Measurements from ENCODE around the gene ZNF669.
A peak's percentile ranks its signal among the peaks of the same experiment; 100 is the strongest.

The ZNF669 gene

GRCh38 chr1:247110627-247111258 lies 6.6 kb upstream of the ZNF669 start:
- peaks cover 5% of the 10 kb centered on the region for H3K4me1 ChIP-seq (ENCODE audit: insufficient read depth, low read length)
- no peaks in the 10 kb centered on the region for H3K9me3 ChIP-seq (ENCODE audit: low read length)
- H3K36me3 ChIP-seq (ENCODE audit: insufficient read depth, low read length) = no peaks in the 10 kb centered on the region
- peak overlapping the region; percentile 71 for H3K9ac ChIP-seq (ENCODE audit: low read length)
- H3K27ac ChIP-seq (ENCODE audit: low read depth, low read length) = peak overlapping the region; percentile 72
- H3K4me3 ChIP-seq (ENCODE audit: low read depth in 1 of 2, low read length in 2 of 2) = peak overlapping the region; percentile 63 to 71
- no peaks in the 10 kb centered on the region for H3K27me3 ChIP-seq (ENCODE audit: control insufficient read depth in 1 of 2, insufficient read depth in 2 of 2, low read length in 2 of 2)

GRCh38 chr1:247107694-247108093 lies 3.5 kb upstream of the ZNF669 start:
- no peaks in the 10 kb centered on the region for H3K9me3 ChIP-seq (ENCODE audit: low read length)
- peaks cover 16% of the 10 kb centered on the region for H3K4me1 ChIP-seq (ENCODE audit: insufficient read depth, low read length)
- H3K9ac ChIP-seq (ENCODE audit: low read length) = no peak overlapping the region
- no peaks in the 10 kb centered on the region for H3K27me3 ChIP-seq (ENCODE audit: control insufficient read depth in 1 of 2, insufficient read depth in 2 of 2, low read length in 2 of 2)
- no peak overlapping the region for H3K4me3 ChIP-seq (ENCODE audit: low read depth in 1 of 2, low read length in 2 of 2)
- no peak overlapping the region for H3K27ac ChIP-seq (ENCODE audit: low read depth, low read length)
- H3K36me3 ChIP-seq (ENCODE audit: insufficient read depth, low read length) = no peaks in the 10 kb centered on the region

GRCh38 chr1:247105966-247106365 lies 1.8 kb upstream of the ZNF669 start:
- Histone ChIP-seq H3K4me3 (ENCODE audit: low read depth in 1 of 2, low read length in 2 of 2) (no peak overlapping the region), H3K9ac (ENCODE audit: low read length) (no peak overlapping the region), H3K36me3 (ENCODE audit: insufficient read depth, low read length) (peaks cover 11% of the 10 kb centered on the region), H3K9me3 (ENCODE audit: low read length) (no peaks in the 10 kb centered on the region), H3K4me1 (ENCODE audit: insufficient read depth, low read length) (peaks cover 16% of the 10 kb centered on the region), H3K27me3 (ENCODE audit: control insufficient read depth in 1 of 2, insufficient read depth in 2 of 2, low read length in 2 of 2) (no peaks in the 10 kb centered on the region), H3K27ac (ENCODE audit: low read depth, low read length) (no peak overlapping the region)

DNA sequence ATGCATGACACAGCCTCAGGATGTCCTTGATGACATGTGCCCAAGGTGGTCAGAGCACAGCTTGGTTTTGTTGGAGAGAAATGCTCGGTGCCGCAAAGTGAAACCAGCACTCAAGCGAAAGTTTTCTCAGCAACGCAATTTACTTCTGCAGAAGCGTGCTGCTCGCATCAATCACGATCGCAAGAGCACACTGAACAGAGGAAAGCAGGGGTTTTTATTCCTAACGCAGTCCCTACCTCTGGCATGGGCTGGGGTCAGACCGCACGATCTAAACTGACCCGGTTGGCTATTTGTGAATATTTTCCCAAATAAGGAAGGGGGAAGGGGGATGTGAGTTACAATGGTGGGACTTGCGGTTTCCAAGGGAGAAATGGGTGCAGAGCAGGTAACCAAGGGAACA lies 809 bp upstream of the ZNF669 start:
- H3K9ac ChIP-seq (ENCODE audit: low read length) = no peak overlapping the region
- H3K27ac ChIP-seq (ENCODE audit: low read depth, low read length) = no peak overlapping the region
- H3K4me3 ChIP-seq (ENCODE audit: low read depth in 1 of 2, low read length in 2 of 2) = peak overlapping the region; percentile 58 to 99

GRCh38 chr1:247102381-247102780 lies 1.8 kb downstream of the ZNF669 start:
- no peak overlapping the region for H3K4me3 ChIP-seq (ENCODE audit: low read depth in 1 of 2, low read length in 2 of 2)
- no peaks in the 10 kb centered on the region for H3K27me3 ChIP-seq (ENCODE audit: control insufficient read depth in 1 of 2, insufficient read depth in 2 of 2, low read length in 2 of 2)
- H3K9ac ChIP-seq (ENCODE audit: low read length) = no peak overlapping the region
- no peaks in the 10 kb centered on the region for H3K9me3 ChIP-seq (ENCODE audit: low read length)
- H3K4me1 ChIP-seq (ENCODE audit: insufficient read depth, low read length) = peaks cover 11% of the 10 kb centered on the region
- peaks cover 19% of the 10 kb centered on the region for H3K36me3 ChIP-seq (ENCODE audit: insufficient read depth, low read length)
- no peak overlapping the region for H3K27ac ChIP-seq (ENCODE audit: low read depth, low read length)

More for the DNA sequence above, 809 bp upstream of the ZNF669 start:
- H3K36me3 ChIP-seq (ENCODE audit: insufficient read depth, low read length) = peaks cover 19% of the 10 kb centered on the region
- peaks cover 11% of the 10 kb centered on the region for H3K4me1 ChIP-seq (ENCODE audit: insufficient read depth, low read length)
- H3K9me3 ChIP-seq (ENCODE audit: low read length) = no peaks in the 10 kb centered on the region
- H3K27me3 ChIP-seq (ENCODE audit: control insufficient read depth in 1 of 2, insufficient read depth in 2 of 2, low read length in 2 of 2) = no peaks in the 10 kb centered on the region

DNA sequence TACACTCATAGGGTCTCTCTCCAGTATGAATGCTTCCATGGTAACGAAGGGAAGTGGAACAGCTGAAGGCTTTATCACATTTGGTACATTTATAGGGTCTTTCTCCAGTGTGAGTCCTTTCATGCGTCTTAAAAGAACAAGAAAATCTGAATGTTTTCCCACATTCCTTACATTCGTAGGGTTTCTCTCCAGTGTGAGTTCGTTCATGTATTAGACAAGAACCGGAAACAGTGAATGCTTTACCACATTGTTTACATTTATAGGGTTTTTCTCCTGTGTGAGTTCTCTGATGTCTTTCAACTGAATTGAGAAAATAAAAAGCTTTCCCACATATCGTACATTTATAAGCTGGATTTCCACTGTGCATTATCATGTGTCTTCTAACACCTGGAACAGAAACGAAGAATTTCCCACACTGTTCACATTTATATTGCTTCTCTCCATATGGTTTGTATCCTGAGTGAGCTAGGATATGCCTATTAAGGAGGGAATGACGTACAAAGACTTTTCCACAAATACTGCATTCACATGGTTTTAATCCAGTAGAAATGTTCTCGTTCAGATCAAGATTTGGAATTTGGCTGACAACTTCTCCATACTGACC lies 3.4 kb downstream of the ZNF669 start:
- H3K36me3 ChIP-seq (ENCODE audit: insufficient read depth, low read length) = peaks cover 19% of the 10 kb centered on the region
- H3K9me3 ChIP-seq (ENCODE audit: low read length) = no peaks in the 10 kb centered on the region
- H3K9ac ChIP-seq (ENCODE audit: low read length) = no peak overlapping the region
- no peak overlapping the region for H3K4me3 ChIP-seq (ENCODE audit: low read depth in 1 of 2, low read length in 2 of 2)
- no peaks in the 10 kb centered on the region for H3K27me3 ChIP-seq (ENCODE audit: control insufficient read depth in 1 of 2, insufficient read depth in 2 of 2, low read length in 2 of 2)
- no peak overlapping the region for H3K27ac ChIP-seq (ENCODE audit: low read depth, low read length)
- H3K4me1 ChIP-seq (ENCODE audit: insufficient read depth, low read length) = peaks cover 11% of the 10 kb centered on the region

- Histone ChIP-seq H3K27me3 (ENCODE audit: control insufficient read depth in 1 of 2, insufficient read depth in 2 of 2, low read length in 2 of 2) (no peaks in the 10 kb centered on the region), H3K9me3 (ENCODE audit: low read length) (no peaks in the 10 kb centered on the region)
Observed at GRCh38 chr1:247096958-247097357, 7.2 kb downstream of the ZNF669 start.

GRCh38 chr1:247096544-247096943 lies 7.6 kb downstream of the ZNF669 start:
- Histone ChIP-seq H3K9ac (ENCODE audit: low read length) (no peak overlapping the region), H3K36me3 (ENCODE audit: insufficient read depth, low read length) (peaks cover 12% of the 10 kb centered on the region), H3K9me3 (ENCODE audit: low read length) (no peaks in the 10 kb centered on the region), H3K27ac (ENCODE audit: low read depth, low read length) (no peak overlapping the region), H3K27me3 (ENCODE audit: control insufficient read depth in 1 of 2, insufficient read depth in 2 of 2, low read length in 2 of 2) (no peaks in the 10 kb centered on the region), H3K4me3 (ENCODE audit: low read depth in 1 of 2, low read length in 2 of 2) (no peak overlapping the region), H3K4me1 (ENCODE audit: insufficient read depth, low read length) (no peaks in the 10 kb centered on the region)

More at GRCh38 chr1:247096958-247097357, 7.2 kb downstream of the ZNF669 start:
- H3K9ac ChIP-seq (ENCODE audit: low read length) = no peak overlapping the region
- no peaks in the 10 kb centered on the region for H3K4me1 ChIP-seq (ENCODE audit: insufficient read depth, low read length)
- peaks cover 16% of the 10 kb centered on the region for H3K36me3 ChIP-seq (ENCODE audit: insufficient read depth, low read length)
- H3K27ac ChIP-seq (ENCODE audit: low read depth, low read length) = no peak overlapping the region
- no peak overlapping the region for H3K4me3 ChIP-seq (ENCODE audit: low read depth in 1 of 2, low read length in 2 of 2)

DNA sequence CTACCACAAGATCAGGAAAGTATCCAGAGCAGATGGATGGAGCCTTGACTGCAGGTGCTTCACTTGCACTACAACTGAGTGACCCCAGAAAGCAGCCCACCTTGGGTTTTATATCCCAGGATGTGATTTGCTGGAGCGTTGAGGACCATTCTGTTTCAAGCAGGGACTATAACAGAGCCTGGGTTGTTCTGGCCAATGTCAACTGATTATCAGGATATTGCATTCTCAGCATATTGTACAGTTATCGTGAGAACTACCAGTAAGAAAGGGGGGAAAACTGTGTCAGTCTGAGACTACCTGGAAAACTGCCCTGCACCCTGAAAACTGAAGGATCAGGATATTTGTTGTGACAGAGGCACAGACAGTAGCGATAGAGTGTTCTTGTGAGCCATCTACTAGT lies 8.0 kb downstream of the ZNF669 start:
- H3K27me3 ChIP-seq (ENCODE audit: control insufficient read depth in 1 of 2, insufficient read depth in 2 of 2, low read length in 2 of 2) = no peaks in the 10 kb centered on the region
- H3K27ac ChIP-seq (ENCODE audit: low read depth, low read length) = no peak overlapping the region
- no peaks in the 10 kb centered on the region for H3K9me3 ChIP-seq (ENCODE audit: low read length)
- H3K9ac ChIP-seq (ENCODE audit: low read length) = no peak overlapping the region
- no peaks in the 10 kb centered on the region for H3K4me1 ChIP-seq (ENCODE audit: insufficient read depth, low read length)
- peaks cover 10% of the 10 kb centered on the region for H3K36me3 ChIP-seq (ENCODE audit: insufficient read depth, low read length)
- no peak overlapping the region for H3K4me3 ChIP-seq (ENCODE audit: low read depth in 1 of 2, low read length in 2 of 2)

DNA sequence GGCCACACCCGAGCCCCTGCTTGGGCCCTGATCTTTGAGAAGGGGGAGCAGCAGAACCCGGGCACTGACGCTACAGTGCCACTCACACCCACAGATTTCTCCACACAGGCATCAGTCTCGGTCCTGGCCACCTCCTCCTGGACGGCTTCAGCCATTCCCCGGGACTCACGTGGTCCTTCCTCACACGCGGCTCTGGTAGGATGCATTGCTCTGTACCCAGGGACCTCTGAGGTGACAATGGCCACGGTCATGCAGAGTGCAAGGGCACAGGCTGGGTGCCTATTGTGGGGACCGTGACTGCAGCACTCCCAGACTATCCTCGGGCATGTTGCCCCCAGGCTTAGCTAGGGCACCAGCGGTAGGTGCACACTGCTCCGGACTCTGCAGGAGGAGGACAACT lies 13.7 kb downstream of the ZNF669 start:
- no peak overlapping the region for H3K27ac ChIP-seq (ENCODE audit: low read depth, low read length)
- no peak overlapping the region for H3K9ac ChIP-seq (ENCODE audit: low read length)
- H3K27me3 ChIP-seq (ENCODE audit: control insufficient read depth in 1 of 2, insufficient read depth in 2 of 2, low read length in 2 of 2) = peaks cover 0 to 5% of the 10 kb centered on the region in 2 donors
- H3K9me3 ChIP-seq (ENCODE audit: low read length) = no peaks in the 10 kb centered on the region
- no peak overlapping the region for H3K4me3 ChIP-seq (ENCODE audit: low read depth in 1 of 2, low read length in 2 of 2)
- H3K36me3 ChIP-seq (ENCODE audit: insufficient read depth, low read length) = no peaks in the 10 kb centered on the region
- H3K4me1 ChIP-seq (ENCODE audit: insufficient read depth, low read length) = no peaks in the 10 kb centered on the region

DNA sequence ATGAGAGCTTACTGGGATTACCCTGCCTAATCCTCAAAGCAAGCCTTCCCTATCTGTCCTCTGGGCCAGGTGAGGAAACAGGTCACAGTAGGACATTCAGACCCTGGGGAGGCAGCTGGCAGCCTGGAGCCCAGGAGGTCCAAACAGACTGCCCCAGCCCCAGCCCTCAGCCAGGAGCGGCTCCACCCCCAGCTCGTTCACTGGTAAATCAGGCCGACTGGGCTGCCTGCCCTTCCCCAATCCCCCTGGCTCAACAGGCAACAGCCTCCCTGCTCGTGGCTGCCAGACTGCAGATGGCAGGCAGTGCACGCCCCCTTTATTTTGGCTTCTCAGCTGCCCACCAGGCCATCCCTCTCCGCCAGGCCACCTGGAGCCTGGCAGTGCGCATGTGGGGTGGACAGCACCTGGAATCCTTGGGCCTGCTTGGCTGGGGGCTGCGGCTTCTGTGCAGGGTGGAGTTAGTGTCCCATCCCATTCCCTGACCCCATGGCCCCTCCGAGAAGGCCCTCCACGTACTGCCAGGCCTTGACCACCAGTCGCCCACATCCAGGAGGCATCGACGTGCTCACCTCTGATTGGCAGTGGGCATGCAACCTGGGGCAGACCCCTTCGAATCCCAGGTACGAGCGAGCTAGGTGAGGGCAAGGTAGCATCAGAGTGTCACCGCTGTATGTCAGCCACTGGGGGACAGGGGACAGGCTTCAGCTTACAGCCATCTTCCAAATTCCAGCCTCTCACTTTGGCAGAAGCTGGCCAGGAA lies 14.4 kb downstream of the ZNF669 start:
- H3K27me3 ChIP-seq (ENCODE audit: control insufficient read depth in 1 of 2, insufficient read depth in 2 of 2, low read length in 2 of 2) = peaks cover 0 to 5% of the 10 kb centered on the region in 2 donors
- H3K9me3 ChIP-seq (ENCODE audit: low read length) = no peaks in the 10 kb centered on the region
- no peaks in the 10 kb centered on the region for H3K36me3 ChIP-seq (ENCODE audit: insufficient read depth, low read length)
- no peak overlapping the region for H3K27ac ChIP-seq (ENCODE audit: low read depth, low read length)
- H3K4me3 ChIP-seq (ENCODE audit: low read depth in 1 of 2, low read length in 2 of 2) = no peak overlapping the region
- H3K4me1 ChIP-seq (ENCODE audit: insufficient read depth, low read length) = no peaks in the 10 kb centered on the region
- H3K9ac ChIP-seq (ENCODE audit: low read length) = no peak overlapping the region

All from muscle layer of colon (tissue), 2 donors.